HG02981 (cell line): ENCODE data around the gene F2RL2.
"Not testable (repeated sequence)": the region's sequence is repeated elsewhere in the genome, so short reads cannot be mapped to it uniquely, and the experiment has no call there.

ENCODE experiments used
- ATAC-seq: cut with Tn5 transposase; IDR thresholded peaks from one replicate; pipeline ENCODE4 v1.9.1; 2021; ENCODE audit warnings: mild to moderate bottlenecking, moderate library complexity; ENCODE audit not compliant: unreplicated experiment

F2RL2 gene

DNA sequence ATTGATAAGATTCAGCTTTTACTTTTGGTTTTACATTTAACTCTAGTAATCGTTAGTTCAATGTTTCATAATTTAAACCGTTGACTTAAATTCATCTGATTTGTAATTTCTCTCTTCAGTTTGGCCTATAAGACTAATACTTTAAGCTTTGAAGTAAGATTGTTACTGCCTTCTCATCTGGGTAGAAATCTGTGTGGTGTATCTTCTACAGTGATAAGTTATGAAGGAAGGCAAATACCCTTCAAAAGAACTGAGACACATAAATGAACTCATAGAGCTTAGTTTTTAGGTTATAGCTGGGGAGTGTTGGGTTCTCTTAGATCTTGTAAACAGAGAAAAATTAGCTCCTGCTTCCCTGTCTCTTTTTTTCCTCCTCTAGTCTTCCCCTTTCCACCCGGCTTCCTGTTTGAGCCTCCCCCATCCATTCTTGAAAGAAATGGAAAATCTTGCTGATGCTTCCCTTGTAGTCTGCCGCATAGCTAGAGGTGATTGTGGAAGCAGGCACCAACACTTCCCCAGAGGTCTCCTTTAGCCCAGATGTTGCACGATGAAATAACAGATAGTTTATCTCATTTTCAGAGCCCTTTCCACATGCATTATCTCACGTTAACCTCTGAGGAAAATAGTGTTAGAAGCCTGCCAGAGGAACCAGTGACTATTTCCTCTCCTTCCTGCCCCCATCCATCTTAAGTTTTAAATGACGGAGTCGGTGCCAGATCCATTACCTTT lies 2.0 kb upstream of the F2RL2 start:
- ATAC-seq: no peak

GRCh38 chr5:76622076-76622475 lies 1.1 kb downstream of the F2RL2 start:
- no peak for ATAC-seq

- ATAC-seq: no peak
Observed at GRCh38 chr5:76620166-76620565, 3.0 kb downstream of the F2RL2 start.

DNA sequence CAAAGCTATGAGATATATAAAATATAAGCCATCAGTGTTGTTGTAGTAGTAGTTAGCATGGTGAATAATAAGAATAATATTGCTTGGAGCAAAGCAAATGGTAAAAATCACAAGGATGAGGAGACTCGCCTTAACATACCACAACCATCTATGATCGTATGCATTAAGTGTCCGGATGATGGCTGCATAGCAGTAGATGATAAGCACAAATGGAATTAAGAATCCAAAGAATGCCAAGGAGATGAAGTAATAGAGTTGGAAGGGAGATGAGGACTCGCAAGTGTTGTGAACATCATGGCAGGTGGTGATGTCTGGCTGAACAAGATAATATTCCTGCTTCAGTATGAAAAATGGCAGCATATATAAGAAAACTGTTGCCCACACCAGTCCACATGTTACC lies 5.5 kb downstream of the F2RL2 start:
- ATAC-seq: no peak

DNA sequence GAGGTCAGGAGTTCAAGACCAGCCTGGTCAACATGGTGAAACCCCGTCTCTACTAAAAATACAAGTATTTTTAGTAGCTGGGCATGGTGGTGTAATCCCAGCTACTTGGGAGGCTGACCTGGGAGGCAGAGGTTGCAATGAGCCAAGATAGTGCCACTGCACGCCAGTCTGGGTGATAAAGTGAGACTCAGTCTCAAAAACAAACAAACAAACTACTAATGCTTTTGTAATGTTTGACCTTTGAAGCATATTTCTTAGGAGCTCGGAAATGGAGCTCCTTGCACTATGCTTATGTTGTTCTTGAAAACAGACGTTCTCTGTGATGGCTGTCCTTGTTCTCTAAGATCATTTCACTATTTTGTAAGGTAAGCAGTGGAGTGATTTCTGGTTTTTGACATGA lies 6.0 kb downstream of the F2RL2 start:
- no peak for ATAC-seq

GRCh38 chr5:76616206-76616605 lies 7.0 kb downstream of the F2RL2 start:
- ATAC-seq: no peak

GRCh38 chr5:76615759-76616158 lies 7.4 kb downstream of the F2RL2 start:
- ATAC-seq: no peak

- no peak for ATAC-seq
Observed at GRCh38 chr5:76612942-76613341, 10.3 kb downstream of the F2RL2 start.

DNA sequence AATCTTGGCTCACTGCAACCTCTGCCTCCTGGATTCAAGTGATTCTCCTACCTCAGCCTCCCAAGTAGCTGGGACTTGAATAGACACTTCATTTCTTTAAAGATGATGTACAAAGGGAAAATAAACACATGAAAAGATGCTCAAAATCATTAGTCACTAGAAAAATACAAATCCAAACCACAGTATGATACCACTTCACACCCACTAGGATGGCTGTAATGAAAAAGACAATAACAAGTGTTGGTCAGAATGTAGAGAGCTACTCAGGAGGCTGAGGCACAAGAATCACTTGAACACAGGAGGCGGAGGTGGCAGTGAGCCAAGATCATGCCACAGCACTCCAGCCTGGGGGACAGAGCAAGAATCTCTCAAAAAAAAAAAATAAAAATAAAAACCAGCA lies 13.0 kb downstream of the F2RL2 start:
- no peak for ATAC-seq

- ATAC-seq: no peak
Observed at GRCh38 chr5:76608833-76609232, 14.4 kb downstream of the F2RL2 start.

- ATAC-seq: no peak
Observed at GRCh38 chr5:76607353-76607871, 15.8 kb downstream of the F2RL2 start.

- no peak for ATAC-seq
Observed at GRCh38 chr5:76606701-76607100, 16.5 kb downstream of the F2RL2 start.

DNA sequence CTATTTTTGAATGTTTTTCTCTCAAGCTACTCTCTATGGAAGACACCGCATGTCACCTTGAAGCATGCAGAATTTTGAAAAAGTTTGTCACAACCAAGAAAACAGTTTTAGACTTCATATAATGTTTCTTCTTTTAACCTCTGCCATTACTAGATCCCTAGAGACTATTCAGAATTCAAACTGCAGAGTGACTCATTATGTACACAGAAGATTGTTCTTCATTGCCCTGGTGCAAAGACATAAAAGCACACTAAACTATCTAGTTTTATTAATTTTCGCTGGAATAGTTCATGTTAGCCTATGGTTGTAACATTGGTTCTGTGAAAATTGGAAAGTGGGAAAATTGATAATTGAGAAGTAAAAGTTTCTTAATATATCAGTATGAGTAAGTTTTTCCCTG lies 18.4 kb downstream of the F2RL2 start:
- ATAC-seq: no peak

DNA sequence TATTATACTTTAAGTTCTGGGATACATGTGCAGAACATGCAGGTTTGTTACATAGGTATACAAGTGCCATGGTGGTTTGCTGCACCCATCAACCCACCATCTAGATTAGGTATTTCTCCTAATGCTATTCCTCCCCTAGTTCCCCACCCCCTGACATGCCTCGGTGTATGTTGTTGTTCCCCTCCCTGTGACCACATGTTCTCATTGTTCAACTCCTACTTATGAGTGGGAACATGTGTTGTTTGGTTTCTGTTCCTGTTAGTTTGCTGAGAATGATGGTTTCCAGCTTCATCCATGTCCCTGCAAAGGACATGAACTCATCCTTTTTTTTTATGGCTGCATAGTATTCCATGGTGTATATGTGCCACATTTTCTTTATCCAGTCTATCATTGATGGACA lies 19.2 kb downstream of the F2RL2 start:
- not testable (repeated sequence) for ATAC-seq

DNA sequence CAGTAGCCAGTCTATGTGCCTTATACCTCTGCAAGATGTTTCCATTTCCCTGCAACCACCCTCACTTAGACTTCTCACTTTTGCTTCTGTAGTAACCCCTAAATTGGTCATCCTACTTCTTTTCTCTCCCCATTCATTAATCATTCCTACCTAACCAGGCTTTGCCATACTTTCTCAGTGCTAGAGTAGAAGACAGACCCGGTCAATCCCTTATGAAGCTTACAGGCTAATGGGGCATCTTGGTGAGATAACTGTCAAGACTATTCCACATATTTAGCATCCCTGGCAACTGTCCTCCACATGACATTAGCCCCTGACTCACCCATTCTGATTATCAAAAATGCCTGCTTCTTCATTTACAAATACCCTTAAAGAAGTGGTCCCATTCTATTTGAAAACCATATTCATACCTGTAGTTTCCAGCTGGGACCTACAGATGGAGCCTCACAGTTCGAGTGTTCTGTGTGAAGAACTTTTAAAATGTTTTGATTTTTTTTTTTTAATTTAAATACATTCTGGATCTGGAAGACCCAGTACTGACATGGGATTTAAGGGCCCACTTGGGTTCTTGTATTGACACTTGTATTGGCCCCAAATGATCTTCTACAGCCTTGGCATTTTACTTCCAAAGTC lies 21.0 kb downstream of the F2RL2 start:
- no peak for ATAC-seq

DNA sequence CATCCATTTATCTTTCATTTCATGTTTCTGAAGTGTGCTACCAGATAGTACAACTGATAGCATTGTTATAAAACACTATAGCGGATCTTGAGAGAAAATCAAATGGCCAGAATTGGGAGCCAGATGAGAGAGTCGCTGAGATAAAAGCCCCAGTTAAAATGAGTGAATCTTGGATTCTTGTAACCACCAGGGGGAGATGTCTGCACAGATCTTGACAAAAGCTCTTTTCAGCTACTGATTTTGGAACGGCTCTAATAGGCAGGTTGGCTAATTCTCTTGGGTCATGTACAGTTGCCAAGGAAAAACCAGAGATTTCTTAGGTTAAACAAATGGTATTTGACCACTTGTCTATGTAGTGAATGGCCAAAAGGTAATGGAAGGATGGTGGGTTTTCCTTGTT lies 21.7 kb downstream of the F2RL2 start:
- no peak for ATAC-seq

DNA sequence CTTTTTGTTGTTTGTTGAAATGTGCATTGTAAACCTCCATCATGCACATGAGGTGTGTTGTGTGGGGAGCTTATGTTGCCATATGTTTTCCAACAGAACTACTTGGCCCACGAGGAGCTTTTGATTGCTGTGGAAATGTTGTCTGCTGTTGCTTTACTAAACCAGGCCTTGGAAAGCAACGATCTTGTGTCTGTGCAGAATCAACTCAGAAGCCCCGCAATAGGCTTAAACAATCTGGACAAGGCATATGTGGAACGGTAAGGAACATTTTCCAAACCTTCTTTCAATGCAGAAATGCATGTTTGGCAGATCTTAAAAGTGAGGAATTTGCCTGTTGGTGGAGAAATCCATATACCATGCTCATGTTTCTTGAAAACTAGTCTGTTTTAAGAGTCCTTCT lies 22.5 kb downstream of the F2RL2 start:
- ATAC-seq: no peak

DNA sequence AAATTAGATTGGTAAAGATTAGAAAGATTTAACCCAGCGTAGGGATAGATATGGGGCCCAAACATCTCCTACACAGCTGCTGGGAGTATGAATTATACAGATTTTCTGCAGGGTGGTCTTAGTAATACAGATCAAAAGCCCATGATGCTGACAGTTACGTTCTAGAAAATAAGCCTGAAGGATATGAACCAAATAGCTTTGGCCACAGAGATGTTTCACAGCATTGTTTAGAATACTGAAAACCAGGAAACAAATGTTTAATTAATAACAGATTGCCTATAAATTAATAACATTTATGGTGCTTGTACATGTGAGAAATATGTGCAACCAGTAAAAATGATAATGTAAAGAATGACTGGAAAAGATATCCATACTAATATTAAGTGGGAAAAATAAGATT lies 24.7 kb downstream of the F2RL2 start:
- ATAC-seq: no peak

DNA sequence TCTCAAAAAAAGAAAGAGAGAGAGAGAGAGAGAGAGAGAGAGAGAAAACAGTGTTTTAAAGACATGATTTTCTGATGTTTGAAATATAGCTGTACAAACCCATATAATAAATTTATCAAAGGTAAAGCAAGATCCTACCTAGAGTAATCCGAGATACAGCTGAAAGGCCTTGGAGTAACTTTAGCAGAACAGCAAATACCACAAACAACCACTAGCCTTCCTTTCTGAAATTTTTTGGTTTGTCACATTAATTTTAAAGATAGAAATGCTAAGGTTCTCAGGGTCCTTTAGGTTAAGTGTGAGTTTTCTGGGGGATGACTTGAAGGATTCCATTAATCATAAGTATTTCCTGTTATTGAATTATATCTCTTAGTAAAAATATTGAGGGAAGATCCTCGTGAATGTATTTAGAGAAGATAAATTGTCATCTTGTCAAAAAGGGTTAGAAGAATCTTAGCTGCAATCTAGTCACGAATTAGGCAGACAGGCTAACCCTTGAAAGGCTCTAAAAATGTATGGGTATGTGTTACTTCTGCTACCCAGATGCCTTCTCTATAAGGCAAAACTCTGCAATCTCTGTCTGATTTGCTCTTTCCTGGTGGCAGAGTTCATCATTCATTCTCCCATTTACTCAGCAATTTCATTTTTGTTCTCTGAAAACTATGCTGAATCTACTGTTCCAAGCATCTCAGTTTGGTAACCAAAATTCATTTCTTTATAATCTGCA lies 27.3 kb downstream of the F2RL2 start:
- ATAC-seq: no peak

GRCh38 chr5:76594107-76594506 lies 29.1 kb downstream of the F2RL2 start:
- no peak for ATAC-seq

GRCh38 chr5:76592692-76593091 lies 30.5 kb downstream of the F2RL2 start:
- ATAC-seq: no peak

DNA sequence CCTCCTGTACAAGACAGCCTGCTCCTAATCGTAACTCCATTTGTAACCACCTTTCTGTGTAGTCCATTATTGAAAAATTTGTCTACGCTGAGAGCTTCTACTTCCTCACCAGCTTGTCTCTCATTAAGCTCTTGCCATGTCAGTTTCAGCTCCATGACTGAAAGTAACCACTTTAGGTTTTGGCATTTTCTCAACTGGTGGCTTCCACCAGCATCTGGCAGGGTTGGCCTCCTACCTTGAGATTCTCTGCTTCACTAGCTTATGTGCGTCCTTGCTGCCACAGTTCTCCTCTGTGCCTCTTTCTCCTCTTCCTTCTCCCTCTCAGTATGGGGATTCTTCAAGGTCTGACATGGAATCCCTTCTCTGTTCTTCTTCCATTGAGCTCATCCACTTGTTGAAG lies 31.8 kb downstream of the F2RL2 start:
- no peak for ATAC-seq
